ENCODE measurements around the gene HSPA1B.
"Not testable (repeated sequence)": the region's sequence is repeated elsewhere in the genome, so short reads cannot be mapped to it uniquely, and the experiment has no call there.

GRCh38 chr6:31808599-31808998 lies 18.9 kb upstream of the HSPA1B start:
- not testable (repeated sequence) for TF ChIP-seq POLR2A (IDR thresholded peaks at IDR 0.05); CTCF (IDR thresholded peaks at IDR 0.05 in 4 of 5, conservative IDR thresholded peaks at IDR 0.05 in 1 of 5)
